Activated CD4-positive, alpha-beta T cell treated with anti-CD3 and anti-CD28 coated beads, Interleukin-2, amount 50 U/mL, for 24 hours (primary cell): ENCODE measurements around the gene AOX1.
"Not testable (repeated sequence)": the region's sequence is repeated elsewhere in the genome, so short reads cannot be mapped to it uniquely, and the experiment has no call there.

ENCODE experiments used
- DNase-seq, 2 donors: peaks; one replicate each; pipeline ENCODE4 v3.0.0-alpha.2; 2020; ENCODE audit warnings: low read depth in 1 of 2, low spot score in 1 of 2

The AOX1 gene

GRCh38 chr2:200664770-200665494 is 79.1 kb downstream of the AOX1 start:
- DNase-seq, result no peak

- no peak for DNase-seq
Observed at GRCh38 chr2:200665626-200666453, 80.0 kb downstream of the AOX1 start.

- no peak for DNase-seq
Observed at GRCh38 chr2:200667413-200667812, 81.6 kb downstream of the AOX1 start.

GRCh38 chr2:200668478-200668877 is 82.7 kb downstream of the AOX1 start:
- no peak for DNase-seq

GRCh38 chr2:200669308-200669707 is 83.5 kb downstream of the AOX1 start:
- DNase-seq, result no peak

GRCh38 chr2:200670313-200670712 is 84.5 kb downstream of the AOX1 start:
- no peak for DNase-seq

GRCh38 chr2:200670751-200671150 is 84.9 kb downstream of the AOX1 start:
- no peak for DNase-seq

- DNase-seq, result no peak
Observed at GRCh38 chr2:200673191-200673590, 87.4 kb downstream of the AOX1 start.

GRCh38 chr2:200674837-200675236 is 89.0 kb downstream of the AOX1 start:
- no peak for DNase-seq

GRCh38 chr2:200677171-200677570 is 91.4 kb downstream of the AOX1 start:
- no peak for DNase-seq

- DNase-seq, result no peak
Observed at GRCh38 chr2:200677721-200678532, 92.1 kb downstream of the AOX1 start.

- DNase-seq, result no peak
Observed at GRCh38 chr2:200679127-200679526, 93.3 kb downstream of the AOX1 start.

GRCh38 chr2:200679535-200679934 is 93.7 kb downstream of the AOX1 start:
- no peak for DNase-seq

- no peak for DNase-seq
Observed at GRCh38 chr2:200681697-200682096, 95.9 kb downstream of the AOX1 start.

GRCh38 chr2:200682407-200682806 is 96.6 kb downstream of the AOX1 start:
- not testable (repeated sequence) for DNase-seq

GRCh38 chr2:200687922-200688920 is 102.4 kb downstream of the AOX1 start:
- no peak for DNase-seq

GRCh38 chr2:200689115-200689514 is 103.3 kb downstream of the AOX1 start:
- DNase-seq, result no peak

- no peak for DNase-seq
Observed at GRCh38 chr2:200693836-200694470, 108.1 kb downstream of the AOX1 start.

- DNase-seq, result no peak
Observed at GRCh38 chr2:200695191-200695590, 109.4 kb downstream of the AOX1 start.

- DNase-seq, result no peak
Observed at GRCh38 chr2:200695601-200696000, 109.8 kb downstream of the AOX1 start.
